Measurements from ENCODE around the gene PKDREJ.
A peak's percentile ranks its signal among the peaks of the same experiment; 100 is the strongest.
"Not testable (repeated sequence)": the region's sequence is repeated elsewhere in the genome, so short reads cannot be mapped to it uniquely, and the experiment has no call there.

The PKDREJ gene

DNA sequence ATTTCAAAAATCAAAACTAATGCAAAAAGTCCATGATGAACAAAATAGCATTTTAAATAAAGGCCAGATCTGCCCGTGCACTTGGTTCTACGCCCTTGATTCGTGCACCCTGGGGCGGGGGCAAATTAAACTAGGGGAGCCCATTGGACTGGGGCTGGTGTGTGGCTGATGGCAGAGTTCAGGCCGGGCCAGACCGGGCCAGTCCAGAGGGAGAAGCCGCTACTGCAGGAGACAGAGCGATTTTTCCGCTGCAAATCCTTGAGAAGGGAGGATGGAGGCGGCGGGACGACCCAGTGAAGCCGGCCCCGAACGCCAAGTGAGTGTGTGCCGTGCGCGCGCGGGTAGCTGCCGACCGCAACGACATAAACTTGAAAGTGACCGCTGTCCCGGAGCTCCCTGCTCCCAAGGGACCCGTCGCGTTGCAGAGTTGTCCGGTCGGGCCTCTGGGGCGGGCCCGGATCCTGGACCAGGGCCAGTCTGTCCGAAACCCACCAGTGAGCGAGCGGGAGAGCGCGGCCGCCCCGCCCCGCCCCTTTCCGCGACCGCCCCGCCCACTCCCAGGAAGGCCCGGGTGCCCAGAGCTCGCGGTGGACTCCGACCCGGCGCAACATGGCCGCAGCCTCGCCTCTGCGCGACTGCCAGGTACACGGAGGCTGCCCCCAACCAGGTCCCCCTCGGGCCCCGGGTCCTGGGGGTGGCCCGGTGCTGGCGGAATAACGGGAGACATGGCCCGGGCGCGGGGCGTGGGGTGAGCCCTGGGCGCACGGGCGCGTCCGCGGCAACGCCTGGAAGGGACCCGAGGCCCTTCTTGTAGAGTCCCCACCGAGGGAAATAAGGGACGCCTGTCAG, 4.5 kb upstream of the PKDREJ start, which contains the start of gene TTC38:
Gene TTC38, plus strand, starts transcription at position 578 of the 849 bp plus-strand sequence. Its CDS starts 32 bp downstream, at position 610.
- DNase-seq (ENCODE audit: low spot score) = peak; percentile 81

- not testable (repeated sequence) for DNase-seq (ENCODE audit: low spot score)
These were observed 2.5 kb upstream of the PKDREJ start for GRCh38 chr22:46265627-46266026.

GRCh38 chr22:46264520-46264919, 1.4 kb upstream of the PKDREJ start:
- DNase-seq (ENCODE audit: low spot score) = not testable (repeated sequence)

DNA sequence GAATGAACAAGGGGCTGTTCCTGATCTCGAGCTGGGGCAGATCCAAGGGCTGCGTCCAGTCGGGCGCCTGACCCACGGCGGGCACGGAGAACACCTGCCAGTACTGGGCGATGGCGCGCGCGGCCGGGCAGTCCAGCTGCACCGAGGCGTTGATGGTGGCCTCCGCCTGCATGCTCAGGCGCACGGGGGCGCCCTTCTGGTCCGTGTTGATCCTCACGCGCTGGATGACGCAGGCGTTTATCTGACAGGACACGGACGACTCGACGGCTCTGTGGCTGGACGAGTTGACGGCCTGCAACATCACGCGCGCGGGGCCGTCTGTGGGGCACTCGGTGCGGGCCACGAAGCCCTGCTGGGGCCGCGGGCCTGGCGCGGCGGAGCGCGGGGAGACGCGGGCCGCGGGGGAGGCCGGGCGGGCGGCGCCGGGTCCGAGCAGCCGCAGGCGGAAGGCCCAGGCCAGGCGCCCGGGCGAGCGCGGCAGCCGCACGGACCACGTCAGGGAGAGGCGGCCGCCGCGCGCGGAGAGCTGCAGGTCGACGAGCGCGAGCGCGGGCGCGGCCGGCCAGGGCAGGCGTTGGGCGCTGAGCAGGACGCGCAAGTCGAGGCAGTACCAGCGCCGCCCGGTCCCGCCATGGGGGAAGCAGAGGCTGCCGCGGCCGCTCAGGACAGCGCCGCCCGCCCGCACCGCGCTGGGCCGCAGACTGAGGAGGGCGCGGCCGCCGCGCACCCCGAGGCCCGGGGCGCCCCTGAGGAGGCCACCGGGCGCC, 511 bp downstream of the PKDREJ start:
- DNase-seq (ENCODE audit: low spot score) = peak; percentile 37

DNA sequence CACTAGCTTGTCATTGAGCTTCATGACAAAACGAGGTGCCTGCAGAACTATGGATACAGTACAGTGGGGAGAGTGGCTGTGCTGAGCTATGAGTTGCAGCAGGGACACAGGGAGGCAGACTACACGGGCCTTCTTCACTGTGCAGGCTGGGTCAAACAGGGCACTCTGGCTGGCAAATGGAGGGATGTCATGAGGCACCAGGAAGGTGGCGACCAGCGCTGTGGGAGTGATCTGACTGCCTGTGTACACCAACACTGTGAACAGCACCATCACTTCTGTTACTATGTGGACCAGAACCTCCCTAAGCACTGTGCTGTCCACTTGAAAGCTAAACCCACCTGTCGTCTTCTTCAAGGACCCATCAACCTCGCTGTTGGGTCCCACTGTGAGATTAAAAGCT, 3.1 kb downstream of the PKDREJ start:
- no peak for DNase-seq (ENCODE audit: low spot score)

GRCh38 chr22:46259374-46259773, 3.8 kb downstream of the PKDREJ start:
- DNase-seq (ENCODE audit: low spot score) = no peak

GRCh38 chr22:46256358-46256958, 6.7 kb downstream of the PKDREJ start:
- DNase-seq (ENCODE audit: low spot score) = no peak

DNA sequence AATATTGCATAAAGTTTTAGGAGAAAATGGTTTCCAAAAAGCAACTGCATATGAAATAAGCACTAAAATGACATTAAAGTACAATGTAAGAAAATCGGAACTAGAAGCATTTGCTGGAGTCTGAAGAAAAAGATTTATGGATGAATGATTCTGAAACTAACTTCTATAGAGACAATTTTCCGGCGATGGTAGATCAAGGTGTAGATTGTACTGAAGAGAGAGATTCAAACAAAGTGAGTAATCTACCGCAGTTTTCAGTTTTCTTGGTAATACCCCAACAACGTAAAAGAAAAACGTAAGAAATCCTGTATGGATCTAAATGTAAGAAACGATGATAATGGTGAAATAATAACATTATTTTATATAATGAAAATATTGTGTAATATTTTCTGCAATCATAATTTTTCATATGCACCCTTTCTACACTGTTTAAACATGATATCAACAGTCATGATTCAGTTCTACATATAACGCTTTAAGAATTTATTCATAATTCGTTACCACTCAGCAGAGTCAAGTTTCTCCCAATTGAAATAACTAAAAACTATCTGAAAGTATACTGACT, 11.2 kb downstream of the PKDREJ start:
- no peak for DNase-seq (ENCODE audit: low spot score)

DNA sequence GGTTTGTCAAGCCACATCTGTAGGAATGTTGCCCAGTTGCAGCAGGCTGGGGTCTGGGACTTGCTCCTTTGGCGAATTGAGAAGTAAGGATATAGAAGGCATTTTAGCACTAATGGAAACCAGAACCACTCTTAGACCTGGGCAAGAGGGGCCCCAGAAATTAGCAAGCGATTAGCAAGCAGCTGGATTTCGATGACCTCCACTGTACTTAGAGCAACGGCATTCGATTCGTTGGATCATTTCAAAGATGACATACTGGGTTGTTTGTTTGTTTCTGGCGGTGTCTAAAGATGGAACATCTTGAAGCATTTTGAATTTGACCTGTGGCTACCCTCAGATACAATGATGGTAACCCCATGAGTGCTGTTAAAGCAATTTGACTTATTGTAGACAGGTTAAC, 11.9 kb downstream of the PKDREJ start:
- no peak for DNase-seq (ENCODE audit: low spot score)

GRCh38 chr22:46250783-46251125, 12.4 kb downstream of the PKDREJ start:
- peak; percentile 20 for DNase-seq (ENCODE audit: low spot score)

GRCh38 chr22:46250035-46250782, 12.9 kb downstream of the PKDREJ start, which contains the start of gene CDPF1:
TSS of gene CDPF1 (minus strand) at chr22:46250293. CDS start at chr22:46248284, 2,009 bp downstream.
- peak; percentile 94 for DNase-seq (ENCODE audit: low spot score)

- no peak for DNase-seq (ENCODE audit: low spot score)
These were observed 15.6 kb downstream of the PKDREJ start for GRCh38 chr22:46247443-46247975.

DNA sequence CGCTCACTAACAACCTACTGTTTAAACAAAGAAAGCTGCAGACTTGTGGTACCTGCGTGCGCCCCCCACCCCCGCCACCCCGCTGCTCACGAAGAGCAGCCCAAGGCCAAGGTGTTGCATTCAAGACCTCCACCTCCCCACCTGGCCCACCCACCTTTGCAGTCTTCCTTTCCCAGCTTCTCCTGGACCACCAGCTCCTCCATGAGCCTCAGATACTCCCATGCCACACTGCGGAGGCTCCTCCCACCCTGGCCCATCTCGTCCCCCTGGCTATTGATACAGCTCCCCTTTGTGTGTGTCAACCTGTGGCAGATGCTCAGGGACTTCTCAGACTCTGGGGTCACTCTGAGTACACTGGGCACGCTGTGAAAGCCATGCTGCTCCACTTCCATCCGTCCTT, 17.0 kb downstream of the PKDREJ start:
- DNase-seq (ENCODE audit: low spot score) = no peak

DNA sequence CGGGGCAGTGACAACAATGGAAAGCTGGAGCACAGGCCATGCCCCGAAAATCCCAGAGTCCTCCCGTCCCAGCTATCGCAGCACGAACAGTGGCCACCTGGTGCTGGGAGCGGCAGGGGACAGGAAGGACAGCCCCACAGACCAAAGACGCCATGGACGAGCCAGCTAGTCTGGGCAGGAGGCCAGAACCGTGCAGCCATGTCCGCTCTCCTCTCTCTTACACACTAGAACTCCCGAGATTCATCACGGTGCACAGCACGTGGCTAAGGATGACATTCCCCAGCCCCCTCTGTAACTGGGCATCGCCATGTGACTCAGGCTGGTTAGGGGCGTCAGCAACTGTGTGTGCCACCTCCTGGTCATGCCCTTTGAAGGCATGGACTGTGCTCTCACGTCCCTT, 17.6 kb downstream of the PKDREJ start:
- no peak for DNase-seq (ENCODE audit: low spot score)

GRCh38 chr22:46244771-46245170, 18.4 kb downstream of the PKDREJ start:
- no peak for DNase-seq (ENCODE audit: low spot score)

DNA sequence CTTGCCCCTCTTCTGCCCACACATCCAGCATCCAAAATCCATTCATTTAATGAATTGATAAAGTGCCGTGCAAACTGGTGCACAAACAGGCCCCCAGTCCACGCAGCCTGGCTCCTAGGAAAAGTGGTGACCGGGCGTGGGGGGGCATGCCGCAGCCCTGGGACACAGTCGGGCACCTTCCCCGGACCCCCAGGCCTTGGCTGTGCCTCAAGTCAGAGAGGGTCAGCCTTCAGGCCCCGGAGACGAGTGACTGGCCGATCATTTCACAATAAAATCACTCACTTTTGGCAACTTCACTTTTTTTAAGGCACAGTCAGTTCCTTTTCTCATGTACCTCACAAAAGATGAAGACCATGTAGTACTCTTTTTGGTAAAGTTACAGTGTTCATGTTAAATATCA, 21.1 kb downstream of the PKDREJ start:
- DNase-seq (ENCODE audit: low spot score) = no peak

DNA sequence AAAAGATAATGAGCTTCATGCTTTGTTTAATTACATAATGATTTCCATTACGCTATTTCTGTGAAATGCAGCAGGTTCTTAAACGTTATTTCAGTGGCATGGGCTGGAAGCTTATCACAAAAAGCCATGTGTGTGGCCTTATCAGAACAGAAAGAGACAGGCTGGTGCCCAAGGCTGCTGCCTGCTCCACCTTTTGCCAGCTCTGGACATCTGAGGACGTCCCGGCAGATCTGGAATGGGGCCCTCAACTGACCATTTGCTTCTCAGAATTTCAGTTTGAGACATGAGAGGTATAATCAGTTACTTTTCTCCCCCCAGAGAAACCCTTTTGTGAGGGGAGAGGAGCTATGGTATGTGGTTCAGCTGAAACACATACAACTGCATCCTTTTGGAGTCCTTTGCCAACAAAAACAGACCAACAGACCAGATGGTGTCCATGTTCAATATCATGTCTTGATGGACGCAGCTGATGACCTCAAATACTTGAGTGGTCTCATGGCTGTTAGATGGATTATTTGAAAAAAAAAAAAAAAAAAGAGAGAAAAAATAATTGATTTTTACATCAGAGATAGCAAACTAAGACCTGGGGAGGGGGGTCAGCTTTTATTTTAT, 21.6 kb downstream of the PKDREJ start:
- DNase-seq (ENCODE audit: low spot score) = no peak

GRCh38 chr22:46240907-46241306, 22.2 kb downstream of the PKDREJ start:
- no peak for DNase-seq (ENCODE audit: low spot score)

DNA sequence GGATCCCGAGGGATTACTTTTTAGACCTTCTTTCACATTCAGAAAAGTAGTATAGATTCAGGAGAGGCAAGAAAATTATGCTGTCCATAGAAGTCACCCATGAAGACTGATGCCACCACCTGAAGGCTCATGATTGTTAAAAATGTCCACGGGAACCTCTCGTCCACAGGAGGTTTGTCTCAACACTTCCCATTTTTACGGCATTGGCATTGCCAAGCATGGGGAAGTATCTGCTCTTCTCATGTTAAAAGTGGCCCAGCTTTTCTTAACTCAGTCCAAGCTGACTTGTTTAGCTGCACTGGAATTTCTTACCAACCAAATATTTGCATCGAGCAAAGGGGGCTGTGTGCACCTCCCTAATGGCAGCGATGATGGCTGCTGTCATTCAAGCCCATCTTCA, 22.6 kb downstream of the PKDREJ start:
- DNase-seq (ENCODE audit: low spot score) = no peak

GRCh38 chr22:46240073-46240472, 23.1 kb downstream of the PKDREJ start:
- no peak for DNase-seq (ENCODE audit: low spot score)
